ENCODE measurements around the gene AMHR2. TPM values are rescaled to one million over a fixed set of nuclear protein-coding genes. Genes with fewer than 3 reads are reported as not detected.
"Not testable (repeated sequence)": the region's sequence is repeated elsewhere in the genome, so short reads cannot be mapped to it uniquely, and the experiment has no call there.

AMHR2 gene
- not detected in 2 replicates for total RNA-seq (2021)
- long read RNA-seq: 0 reads

DNA sequence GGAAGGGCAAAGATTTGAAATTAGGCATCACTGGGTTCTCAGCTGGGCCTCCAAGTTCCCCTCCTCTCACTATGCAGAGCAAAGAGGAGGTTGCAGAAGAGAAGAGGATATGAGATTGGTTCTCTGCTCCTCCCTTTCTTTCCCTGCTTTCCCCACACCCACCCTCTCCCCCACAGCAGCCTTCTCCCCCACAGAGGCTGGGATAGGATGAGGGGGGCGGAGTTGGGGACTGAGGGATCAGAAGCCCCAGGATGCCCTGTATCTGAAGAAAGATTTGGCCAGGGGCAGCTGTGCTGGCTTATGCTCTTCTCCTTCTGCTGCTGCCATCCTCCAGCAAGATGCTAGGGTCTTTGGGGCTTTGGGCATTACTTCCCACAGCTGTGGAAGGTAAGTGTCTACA lies at the start of gene AMHR2:
TSS of gene AMHR2 (plus strand) at position 259 of the 400 bp plus-strand sequence. CDS start at position 339, 80 bp downstream.
- DNase-seq: no peak
- Mint-ChIP-seq H3K4me1 (peaks cover 12 to 26% of the 10 kb centered on the region in 2 experiments), H3K4me3 (no peak within 1 kb of the TSS), H3K9me3 (no peaks in the 10 kb centered on the region; a peak in 1 of 5 replicates), H3K36me3 (ENCODE audit: insufficient read depth in 1 of 3, low read depth in 3 of 3) (no peaks in the 10 kb centered on the region), H3K27me3 (ENCODE audit: low read depth) (no peaks in the 10 kb centered on the region; the same call in 1 of the 2 replicates), H3K27ac (peak within 1 kb of the TSS in 2 of 3 experiments; percentile 68 to 80; a peak in 2 of 7 replicates)
- H3K4me2 ChIP-seq (ENCODE audit: insufficient read depth, insufficient read length, low read length): no peak within 1 kb of the TSS
- no peak within 1 kb of the TSS for H4K8ac ChIP-seq (replicated peaks; ENCODE audit: insufficient read length, low read depth, low read length)
- no peak within 1 kb of the TSS for H2BK15ac ChIP-seq (ENCODE audit: low read depth, low read length)
- no peak within 1 kb of the TSS for H3K9ac ChIP-seq (ENCODE audit: extremely low read depth, insufficient read length, low read length)
- H2BK20ac ChIP-seq (ENCODE audit: low read depth, low read length, poor library complexity, severe bottlenecking): no peak within 1 kb of the TSS
- no peaks in the 10 kb centered on the region for H3K79me1 ChIP-seq (ENCODE audit: insufficient read depth, low read depth, low read length, poor library complexity, severe bottlenecking)
- no peak within 1 kb of the TSS for H3K27ac ChIP-seq (ENCODE audit: insufficient read length, low read depth, low read length)
- H3T11ph ChIP-seq (ENCODE audit: low read length): no peak within 1 kb of the TSS
- H2BK120ac ChIP-seq (ENCODE audit: low read depth, low read length, poor library complexity, severe bottlenecking): no peak within 1 kb of the TSS
- no peak within 1 kb of the TSS for H3K56ac ChIP-seq (ENCODE audit: insufficient read length, low read depth, low read length)
- no peak within 1 kb of the TSS for H4K5ac ChIP-seq (ENCODE audit: insufficient read length, low read depth, low read length)
- no peaks in the 10 kb centered on the region for H3K27me3 ChIP-seq (ENCODE audit: insufficient read depth, low read length)
- H4K91ac ChIP-seq (ENCODE audit: insufficient read length, low read depth, low read length): no peak within 1 kb of the TSS
- no CpG with 5 or more reads among the region's 1 CpG for WGBS (ENCODE audit: extremely low coverage, insufficient read length, low lambda C conversion rate)
- H2BK5ac ChIP-seq (ENCODE audit: insufficient read length, low read length): no peak within 1 kb of the TSS
- no peaks in the 10 kb centered on the region for H3K9me3 ChIP-seq (ENCODE audit: control insufficient read depth, low read depth, low read length)
- H2BK12ac ChIP-seq (ENCODE audit: insufficient read length, low read depth, low read length): no peak within 1 kb of the TSS
- no peak within 1 kb of the TSS for H2AK5ac ChIP-seq (ENCODE audit: insufficient read length, low read length)
- no peak within 1 kb of the TSS; the same call in 1 of the 2 replicates for H3K14ac ChIP-seq (ENCODE audit: insufficient read depth, low read length)
- H2AFZ ChIP-seq (ENCODE audit: low read length): no peak within 1 kb of the TSS
- no peak within 1 kb of the TSS for H3K4ac ChIP-seq (ENCODE audit: low read depth, low read length)
- no peak within 1 kb of the TSS for H3K23ac ChIP-seq (ENCODE audit: insufficient read length, low read depth, low read length)
- H3K79me2 ChIP-seq (ENCODE audit: insufficient read depth, low read length): no peaks in the 10 kb centered on the region
- H3K23me2 ChIP-seq (ENCODE audit: insufficient read length, low read depth, low read length, poor library complexity, severe bottlenecking): no peaks in the 10 kb centered on the region
- TF ChIP-seq, protein P1, sequence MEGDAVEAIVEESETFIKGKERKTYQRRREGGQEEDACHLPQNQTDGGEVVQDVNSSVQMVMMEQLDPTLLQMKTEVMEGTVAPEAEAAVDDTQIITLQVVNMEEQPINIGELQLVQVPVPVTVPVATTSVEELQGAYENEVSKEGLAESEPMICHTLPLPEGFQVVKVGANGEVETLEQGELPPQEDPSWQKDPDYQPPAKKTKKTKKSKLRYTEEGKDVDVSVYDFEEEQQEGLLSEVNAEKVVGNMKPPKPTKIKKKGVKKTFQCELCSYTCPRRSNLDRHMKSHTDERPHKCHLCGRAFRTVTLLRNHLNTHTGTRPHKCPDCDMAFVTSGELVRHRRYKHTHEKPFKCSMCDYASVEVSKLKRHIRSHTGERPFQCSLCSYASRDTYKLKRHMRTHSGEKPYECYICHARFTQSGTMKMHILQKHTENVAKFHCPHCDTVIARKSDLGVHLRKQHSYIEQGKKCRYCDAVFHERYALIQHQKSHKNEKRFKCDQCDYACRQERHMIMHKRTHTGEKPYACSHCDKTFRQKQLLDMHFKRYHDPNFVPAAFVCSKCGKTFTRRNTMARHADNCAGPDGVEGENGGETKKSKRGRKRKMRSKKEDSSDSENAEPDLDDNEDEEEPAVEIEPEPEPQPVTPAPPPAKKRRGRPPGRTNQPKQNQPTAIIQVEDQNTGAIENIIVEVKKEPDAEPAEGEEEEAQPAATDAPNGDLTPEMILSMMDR (conservative IDR thresholded peaks at IDR 0.05): no peak
- no peaks in the 10 kb centered on the region for H3K4me1 ChIP-seq (ENCODE audit: insufficient read depth, low read length)
- H4K20me1 ChIP-seq (ENCODE audit: control insufficient read depth, insufficient read depth, insufficient read length): no peaks in the 10 kb centered on the region
- H3K18ac ChIP-seq (ENCODE audit: insufficient read length, low read depth, low read length): no peak within 1 kb of the TSS

DNA sequence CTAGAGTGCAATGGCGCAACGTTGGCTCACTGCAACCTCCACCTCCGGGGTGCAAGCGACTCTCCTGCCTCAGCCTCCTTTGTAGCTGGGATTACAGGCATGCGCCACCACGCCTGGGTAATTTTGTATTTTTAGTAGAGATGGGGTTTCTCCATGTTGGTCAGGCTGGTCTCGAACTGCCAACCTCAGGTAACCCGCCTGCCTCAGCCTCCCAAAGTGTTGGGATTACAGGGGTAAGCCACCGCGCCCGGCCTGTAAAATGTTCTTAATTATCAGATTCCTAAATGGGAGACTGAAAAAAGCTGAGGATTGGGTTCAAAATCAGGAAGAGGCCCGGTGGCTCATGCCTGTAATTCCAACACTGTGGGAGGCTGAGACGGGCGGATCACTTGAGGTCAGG lies 49.4 kb upstream of the AMHR2 start:
- H3K27ac Mint-ChIP-seq; H3K79me2 ChIP-seq (ENCODE audit: insufficient read depth, low read length); H3K9me3 Mint-ChIP-seq; H2BK15ac ChIP-seq (ENCODE audit: low read depth, low read length); H3K79me1 ChIP-seq (ENCODE audit: insufficient read depth, low read depth, low read length, poor library complexity, severe bottlenecking); H2BK20ac ChIP-seq (ENCODE audit: low read depth, low read length, poor library complexity, severe bottlenecking); H2BK120ac ChIP-seq (ENCODE audit: low read depth, low read length, poor library complexity, severe bottlenecking); H3K23ac ChIP-seq (ENCODE audit: insufficient read length, low read depth, low read length); H3K27ac ChIP-seq (ENCODE audit: insufficient read length, low read depth, low read length); H3K9ac ChIP-seq (ENCODE audit: extremely low read depth, insufficient read length, low read length); H3K27me3 Mint-ChIP-seq (ENCODE audit: low read depth); H3K4me3 Mint-ChIP-seq; H3K18ac ChIP-seq (ENCODE audit: insufficient read length, low read depth, low read length); H3K4me2 ChIP-seq (ENCODE audit: insufficient read depth, insufficient read length, low read length); H4K8ac ChIP-seq (replicated peaks; ENCODE audit: insufficient read length, low read depth, low read length); H3K14ac ChIP-seq (ENCODE audit: insufficient read depth, low read length); H3K4me1 ChIP-seq (ENCODE audit: insufficient read depth, low read length); H2BK12ac ChIP-seq (ENCODE audit: insufficient read length, low read depth, low read length); H4K5ac ChIP-seq (ENCODE audit: insufficient read length, low read depth, low read length); H3K23me2 ChIP-seq (ENCODE audit: insufficient read length, low read depth, low read length, poor library complexity, severe bottlenecking); H2AFZ ChIP-seq (ENCODE audit: low read length); H2AK5ac ChIP-seq (ENCODE audit: insufficient read length, low read length); H3K27me3 ChIP-seq (ENCODE audit: insufficient read depth, low read length); H4K91ac ChIP-seq (ENCODE audit: insufficient read length, low read depth, low read length); H3T11ph ChIP-seq (ENCODE audit: low read length); H3K56ac ChIP-seq (ENCODE audit: insufficient read length, low read depth, low read length); H4K20me1 ChIP-seq (ENCODE audit: control insufficient read depth, insufficient read depth, insufficient read length); DNase-seq; H3K9me3 ChIP-seq (ENCODE audit: control insufficient read depth, low read depth, low read length); H2BK5ac ChIP-seq (ENCODE audit: insufficient read length, low read length); H3K4ac ChIP-seq (ENCODE audit: low read depth, low read length); H3K36me3 Mint-ChIP-seq (ENCODE audit: insufficient read depth in 1 of 3, low read depth in 3 of 3): not testable (repeated sequence)
- H3K4me1 Mint-ChIP-seq: peaks cover 19 to 21% of the 10 kb centered on the region in 2 experiments
- WGBS (ENCODE audit: extremely low coverage, insufficient read length, low lambda C conversion rate): no CpG with 5 or more reads among the region's 14 CpGs
